Activated effector memory CD4-positive, alpha-beta T cell treated with Interleukin-2 at 50 U/mL for 16 hours (primary cell): ENCODE data around the gene DDX54.

Experiments used
- DNase-seq: peaks from one replicate; pipeline ENCODE4 v3.0.0-alpha.2; 2020

The DDX54 gene

GRCh38 chr12:113115455-113116126, 69.7 kb downstream of the DDX54 start:
- no peak for DNase-seq

GRCh38 chr12:113114447-113115178, 70.7 kb downstream of the DDX54 start:
- no peak for DNase-seq

GRCh38 chr12:113113397-113113796, 71.9 kb downstream of the DDX54 start:
- DNase-seq, result no peak

- no peak for DNase-seq
Measured at GRCh38 chr12:113112043-113112899, 73.0 kb downstream of the DDX54 start.

- DNase-seq, result no peak
Measured at GRCh38 chr12:113111247-113111646, 74.0 kb downstream of the DDX54 start.

GRCh38 chr12:113109872-113110599, 75.2 kb downstream of the DDX54 start:
- no peak for DNase-seq

- DNase-seq, result no peak
Measured at GRCh38 chr12:113109360-113109759, 75.9 kb downstream of the DDX54 start.

- DNase-seq, result no peak
Measured at GRCh38 chr12:113108308-113108707, 77.0 kb downstream of the DDX54 start.
